ENCODE data around the gene WDR47. TPM values are rescaled to one million over a fixed set of nuclear protein-coding genes. Genes with fewer than 3 reads are reported as not detected.

Gene WDR47
- total RNA-seq, 1 experiment from 2014 or later = 6.8 TPM

DNA sequence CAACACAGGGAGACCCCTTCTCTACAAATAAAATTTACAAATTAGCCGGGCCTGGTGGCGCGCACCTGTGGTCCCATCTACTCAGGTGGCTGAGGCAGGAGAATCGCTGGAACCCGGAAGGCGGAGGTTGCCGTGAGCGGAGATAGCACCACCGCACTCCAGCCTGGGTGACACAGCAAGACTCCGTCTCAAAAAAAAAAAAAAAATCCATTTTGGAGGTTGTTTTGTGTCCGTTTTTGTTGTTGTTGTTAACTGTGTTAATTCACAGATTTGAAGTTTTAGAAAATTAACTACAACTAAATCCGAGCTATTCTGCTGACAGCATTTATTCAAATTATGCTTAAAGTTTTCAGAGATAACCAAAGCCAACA lies 79.2 kb downstream of the WDR47 start:
- DNase-seq = peak; percentile 31
- CTCF ChIA-PET = no interaction called here
- H3K27me3 Mint-ChIP-seq (ENCODE audit: unreplicated experiment) = no peaks in the 10 kb centered on the region

DNA sequence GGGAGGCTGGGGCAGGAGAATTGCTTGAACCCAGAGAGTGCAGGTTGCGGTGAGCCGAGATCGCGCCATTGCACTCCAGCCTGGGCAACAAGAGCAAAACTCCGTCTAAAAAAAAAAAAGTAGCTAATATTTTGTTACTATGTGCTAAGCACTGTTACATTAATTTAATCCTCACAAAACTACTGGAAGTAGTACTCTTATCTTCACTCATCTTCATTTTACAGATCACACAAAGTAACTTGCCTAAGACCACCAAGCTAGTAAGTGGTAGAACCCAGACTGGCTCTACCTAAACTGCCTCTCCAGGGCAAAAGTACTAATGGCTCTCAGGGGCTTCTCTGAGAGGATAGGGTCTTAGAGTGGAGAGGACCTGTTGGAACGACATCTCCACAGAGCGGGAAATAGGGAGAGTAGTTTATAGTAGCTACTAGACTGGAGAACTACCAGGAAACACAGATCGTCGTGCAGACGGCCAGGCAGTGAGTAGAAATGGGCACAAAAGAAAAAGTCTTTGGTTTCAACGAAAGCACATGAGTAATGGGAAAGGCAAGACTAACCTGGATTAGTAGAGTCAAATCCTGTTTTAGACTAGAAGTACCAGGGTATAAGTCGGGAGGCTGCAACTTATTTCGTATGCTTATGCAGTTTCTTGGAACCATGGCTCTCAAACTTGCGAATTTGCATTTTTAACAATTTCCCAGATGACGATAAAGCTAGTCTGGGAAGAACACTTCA lies 80.0 kb downstream of the WDR47 start:
- H3K27me3 Mint-ChIP-seq (ENCODE audit: unreplicated experiment) = no peaks in the 10 kb centered on the region
- H3K27ac Mint-ChIP-seq (ENCODE audit: unreplicated experiment) = peak overlapping the region; percentile 92
- H3K36me3 Mint-ChIP-seq (ENCODE audit: insufficient read depth, unreplicated experiment) = peaks cover 23% of the 10 kb centered on the region
- TF ChIP-seq, protein P1, sequence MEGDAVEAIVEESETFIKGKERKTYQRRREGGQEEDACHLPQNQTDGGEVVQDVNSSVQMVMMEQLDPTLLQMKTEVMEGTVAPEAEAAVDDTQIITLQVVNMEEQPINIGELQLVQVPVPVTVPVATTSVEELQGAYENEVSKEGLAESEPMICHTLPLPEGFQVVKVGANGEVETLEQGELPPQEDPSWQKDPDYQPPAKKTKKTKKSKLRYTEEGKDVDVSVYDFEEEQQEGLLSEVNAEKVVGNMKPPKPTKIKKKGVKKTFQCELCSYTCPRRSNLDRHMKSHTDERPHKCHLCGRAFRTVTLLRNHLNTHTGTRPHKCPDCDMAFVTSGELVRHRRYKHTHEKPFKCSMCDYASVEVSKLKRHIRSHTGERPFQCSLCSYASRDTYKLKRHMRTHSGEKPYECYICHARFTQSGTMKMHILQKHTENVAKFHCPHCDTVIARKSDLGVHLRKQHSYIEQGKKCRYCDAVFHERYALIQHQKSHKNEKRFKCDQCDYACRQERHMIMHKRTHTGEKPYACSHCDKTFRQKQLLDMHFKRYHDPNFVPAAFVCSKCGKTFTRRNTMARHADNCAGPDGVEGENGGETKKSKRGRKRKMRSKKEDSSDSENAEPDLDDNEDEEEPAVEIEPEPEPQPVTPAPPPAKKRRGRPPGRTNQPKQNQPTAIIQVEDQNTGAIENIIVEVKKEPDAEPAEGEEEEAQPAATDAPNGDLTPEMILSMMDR (IDR thresholded peaks at IDR 0.05; ENCODE audit: unreplicated experiment) = no peak
- peak overlapping the region; percentile 77 for H3K4me3 Mint-ChIP-seq (ENCODE audit: low read depth, unreplicated experiment)
- CTCF ChIA-PET = no interaction called here
- intact Hi-C loops (cut with micrococcal nuclease; ENCODE audit: unreplicated experiment) = no loop called here
- BruUV-seq (replicated peaks) = no TSS peak
- no peaks in the 10 kb centered on the region for H3K9me3 Mint-ChIP-seq (ENCODE audit: low read depth, unreplicated experiment)
- no peak for DNase-seq
- H3K4me1 Mint-ChIP-seq (ENCODE audit: low read depth, unreplicated experiment) = peaks cover 17% of the 10 kb centered on the region

More for the DNA sequence above, 79.2 kb downstream of the WDR47 start:
- Mint-ChIP-seq H3K27ac (ENCODE audit: unreplicated experiment) (peak overlapping the region; percentile 92), H3K4me3 (ENCODE audit: low read depth, unreplicated experiment) (peak overlapping the region; percentile 77), H3K4me1 (ENCODE audit: low read depth, unreplicated experiment) (peaks cover 17% of the 10 kb centered on the region), H3K36me3 (ENCODE audit: insufficient read depth, unreplicated experiment) (peaks cover 23% of the 10 kb centered on the region), H3K9me3 (ENCODE audit: low read depth, unreplicated experiment) (no peaks in the 10 kb centered on the region)
- intact Hi-C loops (cut with micrococcal nuclease; ENCODE audit: unreplicated experiment) = no loop called here
- BruUV-seq (replicated peaks) = TSS peak; percentile 38
- TF ChIP-seq, protein P1 (IDR thresholded peaks at IDR 0.05; ENCODE audit: unreplicated experiment) = no peak

DNA sequence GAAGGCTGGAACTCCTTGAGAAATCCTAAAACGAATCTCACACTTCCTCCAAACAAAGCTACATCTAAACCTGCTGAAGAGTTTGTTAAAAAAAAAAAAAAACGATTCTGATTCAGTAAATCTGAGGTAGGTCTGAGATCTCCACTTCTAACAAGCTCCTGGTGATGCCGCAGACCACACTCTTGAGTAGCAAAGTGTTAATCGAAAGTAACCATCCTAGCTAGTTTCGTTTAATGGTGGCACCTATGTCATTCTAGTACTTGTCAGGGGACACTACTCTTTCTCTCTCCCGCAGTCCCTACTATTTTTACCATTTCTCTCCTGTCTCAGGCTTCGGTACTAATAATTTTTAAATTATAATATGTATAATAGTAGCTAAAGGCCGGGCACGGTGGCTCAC lies 80.7 kb downstream of the WDR47 start:
- TF ChIP-seq, protein P1 (IDR thresholded peaks at IDR 0.05; ENCODE audit: unreplicated experiment) = no peak
- Mint-ChIP-seq H3K36me3 (ENCODE audit: insufficient read depth, unreplicated experiment) (peaks cover 23% of the 10 kb centered on the region), H3K27ac (ENCODE audit: unreplicated experiment) (no peak overlapping the region), H3K9me3 (ENCODE audit: low read depth, unreplicated experiment) (no peaks in the 10 kb centered on the region), H3K4me3 (ENCODE audit: low read depth, unreplicated experiment) (no peak overlapping the region), H3K4me1 (ENCODE audit: low read depth, unreplicated experiment) (peaks cover 17% of the 10 kb centered on the region), H3K27me3 (ENCODE audit: unreplicated experiment) (no peaks in the 10 kb centered on the region)
- CTCF ChIA-PET = no interaction called here
- BruUV-seq (replicated peaks) = no TSS peak
- intact Hi-C loops (cut with micrococcal nuclease; ENCODE audit: unreplicated experiment) = no loop called here
- no peak for DNase-seq

DNA sequence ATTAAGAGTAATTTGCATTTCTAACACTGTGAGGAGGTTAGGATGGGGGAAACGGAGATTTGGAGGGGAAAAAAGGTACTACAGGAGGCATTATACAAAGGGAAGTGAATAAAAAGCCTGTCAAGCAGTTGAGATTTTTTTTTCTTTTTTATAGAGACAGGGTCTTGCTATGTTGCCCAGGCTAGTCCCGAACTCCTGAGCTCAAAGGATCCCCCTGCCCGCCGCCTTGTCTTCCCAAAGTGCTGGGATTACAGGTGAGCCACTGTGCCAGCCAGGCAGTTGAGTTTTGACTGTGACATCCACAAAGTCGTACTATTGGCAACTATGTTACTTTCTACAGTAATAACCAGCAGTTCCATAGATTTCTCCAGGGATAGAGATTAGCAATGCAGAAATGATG lies 81.2 kb downstream of the WDR47 start:
- TF ChIP-seq, protein P1 (IDR thresholded peaks at IDR 0.05; ENCODE audit: unreplicated experiment) = no peak
- CTCF ChIA-PET = no interaction called here
- no peak overlapping the region for H3K27ac Mint-ChIP-seq (ENCODE audit: unreplicated experiment)
- H3K36me3 Mint-ChIP-seq (ENCODE audit: insufficient read depth, unreplicated experiment) = peaks cover 23% of the 10 kb centered on the region
- DNase-seq = no peak
- no TSS peak for BruUV-seq (replicated peaks)
- no peak overlapping the region for H3K4me3 Mint-ChIP-seq (ENCODE audit: low read depth, unreplicated experiment)
- no peaks in the 10 kb centered on the region for H3K27me3 Mint-ChIP-seq (ENCODE audit: unreplicated experiment)
- no peaks in the 10 kb centered on the region for H3K9me3 Mint-ChIP-seq (ENCODE audit: low read depth, unreplicated experiment)
- intact Hi-C loops (cut with micrococcal nuclease; ENCODE audit: unreplicated experiment) = no loop called here
- H3K4me1 Mint-ChIP-seq (ENCODE audit: low read depth, unreplicated experiment) = peaks cover 17% of the 10 kb centered on the region
